RWPE2 (cell line): Measurements from ENCODE around the gene ANGPTL7.

Experiments used
- ATAC-seq: fragments of 200-7000 bp; cut with Tn5 transposase; 3 replicates; pipeline ENCODE4 v1.9.1; 2021; ENCODE audit warnings: low read depth
- DNase-seq: peaks from one replicate; pipeline ENCODE4 v3.0.0-alpha.2; 2020; ENCODE audit warnings: low spot score
- H3K27ac ChIP-seq: fragments of 450-650 bp; 2 replicates; pipeline ENCODE4 v1.5.1; 2017; ENCODE audit warnings: mild to moderate bottlenecking; ENCODE audit not compliant: poor library complexity, severe bottlenecking
- H3K27me3 ChIP-seq: fragments of 250-450 bp; sonication (Bioruptor Pico); 2 replicates; pipeline ENCODE4 v1.5.1; 2021; ENCODE audit warnings: mild to moderate bottlenecking, moderate library complexity; ENCODE audit not compliant: insufficient read depth, poor library complexity, severe bottlenecking
- H3K36me3 ChIP-seq: fragments of 250-450 bp; sonication (Bioruptor Pico); 2 replicates; pipeline ENCODE4 v1.5.1; 2020; ENCODE audit warnings: low read depth, mild to moderate bottlenecking, moderate library complexity
- H3K4me1 ChIP-seq: fragments of 250-450 bp; sonication (Bioruptor Pico); 2 replicates; pipeline ENCODE4 v1.5.1; 2021; ENCODE audit warnings: mild to moderate bottlenecking, moderate library complexity; ENCODE audit not compliant: insufficient read depth, poor library complexity, severe bottlenecking
- H3K4me3 ChIP-seq: fragments of 250-450 bp; sonication (Bioruptor Pico); 2 replicates; pipeline ENCODE4 v1.5.1; 2021; ENCODE audit warnings: mild to moderate bottlenecking, moderate library complexity; ENCODE audit not compliant: severe bottlenecking
- H3K9me3 ChIP-seq: fragments of 250-450 bp; sonication (Bioruptor Pico); 2 replicates; pipeline ENCODE4 v1.5.1; 2021; ENCODE audit warnings: mild to moderate bottlenecking, moderate library complexity; ENCODE audit not compliant: severe bottlenecking
- CTCF ChIP-seq: fragments of 450-650 bp; IDR thresholded peaks from one replicate; pipeline ENCODE4 v1.5.1; 2017; ENCODE audit warnings: mild to moderate bottlenecking, moderate library complexity; ENCODE audit not compliant: poor library complexity, severe bottlenecking

Gene ANGPTL7

GRCh38 chr1:11216074-11216473, 26.9 kb downstream of the ANGPTL7 start:
- no peak overlapping the region for H3K27ac ChIP-seq
- ATAC-seq (no peak), DNase-seq (no peak)

DNA sequence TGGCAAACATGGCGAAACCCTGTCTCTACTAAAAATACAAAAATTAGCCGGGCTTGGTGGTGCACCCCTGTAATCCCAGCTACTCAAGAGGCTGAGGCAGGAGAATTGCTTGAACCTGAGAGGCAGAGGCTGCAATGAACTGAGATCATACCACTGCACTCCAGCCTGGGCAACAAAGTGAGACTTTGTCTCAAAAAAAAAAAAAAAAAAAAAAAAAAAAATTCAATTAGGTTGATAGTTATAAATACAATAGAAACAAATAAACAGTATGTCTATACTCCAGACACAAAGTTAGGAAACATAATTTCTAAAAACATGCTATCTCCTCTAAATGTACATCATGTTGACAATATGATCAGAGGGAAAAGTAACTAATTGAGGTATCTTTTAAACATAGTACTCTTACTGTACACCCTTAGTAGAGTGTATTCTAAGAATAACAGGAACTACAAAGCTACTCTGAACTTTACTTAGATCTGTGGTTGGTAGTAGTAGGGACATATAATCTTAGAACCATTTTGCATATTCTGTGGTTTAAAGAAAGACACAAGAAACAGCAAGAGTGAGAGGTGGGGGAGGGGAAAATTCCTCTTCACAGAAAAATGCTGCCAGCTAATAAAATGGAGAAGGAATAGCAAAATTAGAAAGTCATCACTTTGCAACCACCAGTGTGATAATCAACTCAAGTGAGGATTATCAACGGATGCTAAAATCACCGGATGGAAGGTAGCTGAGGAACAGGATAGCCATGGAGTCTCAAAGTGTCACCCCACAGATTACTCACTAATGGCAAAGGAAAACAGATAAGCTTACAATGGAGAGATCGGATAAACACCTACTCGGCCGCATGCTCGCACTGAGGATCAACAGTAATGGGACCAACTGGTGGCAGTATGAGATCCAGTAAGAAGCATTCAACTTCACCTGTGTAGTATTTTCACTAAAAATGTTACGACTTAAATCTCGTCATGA, 38.2 kb downstream of the ANGPTL7 start:
- Histone ChIP-seq H3K4me1 (no peaks in the 10 kb centered on the region), H3K36me3 (peaks cover 90% of the 10 kb centered on the region), H3K27ac (no peak overlapping the region), H3K4me3 (no peak overlapping the region), H3K9me3 (no peaks in the 10 kb centered on the region), H3K27me3 (no peaks in the 10 kb centered on the region)
- ATAC-seq (no peak), DNase-seq (no peak)
- no peak for TF ChIP-seq CTCF

More at GRCh38 chr1:11216074-11216473, 26.9 kb downstream of the ANGPTL7 start:
- TF ChIP-seq CTCF: no peak
- no peaks in the 10 kb centered on the region for H3K27me3 ChIP-seq
- H3K4me1 ChIP-seq: no peaks in the 10 kb centered on the region
- no peaks in the 10 kb centered on the region for H3K9me3 ChIP-seq
- H3K4me3 ChIP-seq: no peak overlapping the region
- H3K36me3 ChIP-seq: peaks cover 75% of the 10 kb centered on the region

DNA sequence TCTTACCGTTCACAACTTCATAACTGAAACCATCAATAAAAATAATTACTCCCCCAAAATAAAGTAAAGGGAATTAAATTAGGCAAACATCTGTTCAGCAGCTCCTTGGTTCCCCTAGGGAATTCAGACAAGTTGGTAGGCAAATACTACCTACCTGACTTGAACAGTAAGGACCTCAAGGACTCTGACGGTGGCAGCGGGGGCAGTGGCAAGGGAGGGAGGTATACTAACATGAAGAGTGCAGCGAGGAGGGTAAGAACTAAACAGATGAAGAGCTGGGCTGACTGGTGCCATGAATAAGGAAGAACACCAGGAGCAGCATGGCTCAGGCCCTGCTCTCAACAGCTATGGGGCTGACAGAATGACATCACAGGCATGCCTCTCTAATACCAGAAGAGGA, 40.0 kb downstream of the ANGPTL7 start:
- DNase-seq (no peak), ATAC-seq (no peak)
- H3K4me1 ChIP-seq: no peaks in the 10 kb centered on the region
- H3K9me3 ChIP-seq: no peaks in the 10 kb centered on the region
- H3K27me3 ChIP-seq: no peaks in the 10 kb centered on the region
- H3K4me3 ChIP-seq: no peak overlapping the region
- no peak overlapping the region for H3K27ac ChIP-seq
- H3K36me3 ChIP-seq: peaks cover 92% of the 10 kb centered on the region
- TF ChIP-seq CTCF: no peak

DNA sequence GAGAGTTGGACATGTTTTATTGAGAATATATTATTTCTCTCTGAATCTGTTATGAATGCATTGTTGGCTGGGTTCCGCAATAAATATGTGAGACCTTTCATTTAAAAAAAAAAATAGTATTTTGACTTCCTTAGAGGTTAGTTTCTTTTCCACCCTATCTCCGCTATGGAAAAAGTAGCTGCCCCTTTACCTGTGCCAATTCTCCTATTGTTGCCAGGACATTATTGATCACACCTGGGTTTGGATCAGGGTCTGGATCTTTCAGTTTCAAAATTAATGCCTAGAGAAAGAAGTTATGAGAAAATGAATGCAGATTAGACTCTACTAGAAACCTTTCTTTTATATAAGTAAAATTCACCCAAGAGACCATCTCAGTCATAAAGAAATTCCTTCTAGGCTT, 44.1 kb downstream of the ANGPTL7 start:
- no peak for TF ChIP-seq CTCF
- DNase-seq (no peak), ATAC-seq (no peak)
- Histone ChIP-seq H3K27ac (no peak overlapping the region), H3K4me1 (no peaks in the 10 kb centered on the region), H3K4me3 (no peak overlapping the region), H3K27me3 (no peaks in the 10 kb centered on the region), H3K9me3 (no peaks in the 10 kb centered on the region), H3K36me3 (peaks cover 89% of the 10 kb centered on the region)

- Histone ChIP-seq H3K4me3 (no peak overlapping the region), H3K36me3 (peaks cover 86% of the 10 kb centered on the region), H3K4me1 (no peaks in the 10 kb centered on the region), H3K27me3 (no peaks in the 10 kb centered on the region), H3K9me3 (no peaks in the 10 kb centered on the region), H3K27ac (no peak overlapping the region)
- TF ChIP-seq CTCF: no peak
- no peak for DNase-seq
- no peak for ATAC-seq
Observed at GRCh38 chr1:11237356-11237755, 48.2 kb downstream of the ANGPTL7 start.
